ENCODE results near the gene VPREB3. TPM values are rescaled to one million over a fixed set of nuclear protein-coding genes. Genes with fewer than 3 reads are reported as not detected.
A peak's percentile ranks its signal among the peaks of the same experiment; 100 is the strongest.

VPREB3 gene
- total and polyA plus RNA-seq, 10 of the 15 experiments (the other 5 are each of a cell fraction or from before 2014, with no cell fraction given) = 0.75 to 79.5 (median 23.8) TPM

GRCh38 chr22:23750714-23751440, 3.3 kb downstream of the VPREB3 start, which contains the start of gene ZNF70 (continued):
- TF ChIP-seq NFYA (IDR thresholded peaks at IDR 0.05; ENCODE audit: borderline replicate concordance, low read depth, low read length) (no peak), LARP7 (IDR thresholded peaks at IDR 0.05) (peak; percentile 74), SIX5 (IDR thresholded peaks at IDR 0.05; ENCODE audit: low read depth, low read length, severe bottlenecking) (no peak), CREM (IDR thresholded peaks at IDR 0.05; ENCODE audit: low read depth) (0 out of 2 replicates have a peak, but pooled peaks have one; percentile 29), MAX (IDR thresholded peaks at IDR 0.05; ENCODE audit: low read depth, low read length) (peak; percentile 17; the same call in 1 of the 2 replicates), PAX5 (IDR thresholded peaks at IDR 0.05; ENCODE audit: borderline replicate concordance, low read depth, low read length) (peak; percentile 6; the same call in 1 of the 2 replicates), ZBED1 (IDR thresholded peaks at IDR 0.05; ENCODE audit: borderline replicate concordance) (no peak), ELK1 (IDR thresholded peaks at IDR 0.05; ENCODE audit: low read depth, low read length) (peak; percentile 66)
- TF ChIP-seq, protein P1, sequence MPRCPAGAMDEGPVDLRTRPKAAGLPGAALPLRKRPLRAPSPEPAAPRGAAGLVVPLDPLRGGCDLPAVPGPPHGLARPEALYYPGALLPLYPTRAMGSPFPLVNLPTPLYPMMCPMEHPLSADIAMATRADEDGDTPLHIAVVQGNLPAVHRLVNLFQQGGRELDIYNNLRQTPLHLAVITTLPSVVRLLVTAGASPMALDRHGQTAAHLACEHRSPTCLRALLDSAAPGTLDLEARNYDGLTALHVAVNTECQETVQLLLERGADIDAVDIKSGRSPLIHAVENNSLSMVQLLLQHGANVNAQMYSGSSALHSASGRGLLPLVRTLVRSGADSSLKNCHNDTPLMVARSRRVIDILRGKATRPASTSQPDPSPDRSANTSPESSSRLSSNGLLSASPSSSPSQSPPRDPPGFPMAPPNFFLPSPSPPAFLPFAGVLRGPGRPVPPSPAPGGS (IDR thresholded peaks at IDR 0.05; ENCODE audit: borderline replicate concordance, insufficient read depth, low read depth, low read length, poor library complexity, severe bottlenecking) = no peak

Measured in GM12878 (cell line).